Panc1 (cell line): ENCODE results near the gene CYP1B1. TPM values are rescaled to one million over a fixed set of nuclear protein-coding genes. Genes with fewer than 3 reads are reported as not detected.

Experiments used
- ATAC-seq: fragments of 200-7000 bp; cut with Tn5 transposase; 2 replicates; pipeline ENCODE4 v1.9.1; 2020; ENCODE audit warnings: mild to moderate bottlenecking, moderate library complexity
- BruUV-seq: library from RNA; stranded (reverse); fragments of 400-500 nt; replicated peaks from 2 replicates; lab custom pipeline; 2021; lab: Mats Ljungman, UMichigan
- CTCF ChIA-PET: fragments of 300-600 bp; sonication (Branson Sonifier 250); formaldehyde crosslinking; loops from one replicate; lab custom pipeline; 2022; ENCODE audit warnings: antibody characterized with exemption; lab: Charles Lee
- POLR2A ChIA-PET: fragments of 300-600 bp; sonication (Branson Sonifier 250); formaldehyde crosslinking; loops from one replicate; lab custom pipeline; 2022; ENCODE audit warnings: antibody characterized with exemption; lab: Charles Lee
- DNase-seq: peaks from one replicate; pipeline ENCODE4 v3.0.0-alpha.2; 2010; ENCODE audit warnings: low read depth, low spot score
- H3K27ac ChIP-seq: 2 replicates; pipeline ENCODE4 v1.5.1; 2011; ENCODE audit warnings: mild to moderate bottlenecking, low read length, inconsistent platforms
- H3K27me3 ChIP-seq: fragments of 200-500 bp; sonication (Bioruptor generic); 2 replicates; pipeline ENCODE4 v1.6.0; 2014; ENCODE audit warnings: low read length, inconsistent platforms; ENCODE audit not compliant: control insufficient read depth, insufficient read depth
- H3K36me3 ChIP-seq: fragments of 200-500 bp; sonication (Bioruptor generic); 2 replicates; pipeline ENCODE4 v1.5.1; 2014; ENCODE audit warnings: inconsistent platforms, mild to moderate bottlenecking, low read length, moderate library complexity; ENCODE audit not compliant: control insufficient read depth, insufficient read depth
- H3K4me1 ChIP-seq: 2 replicates; pipeline ENCODE4 v1.5.1; 2011; ENCODE audit warnings: inconsistent platforms, mild to moderate bottlenecking, low read length, moderate library complexity; ENCODE audit not compliant: control insufficient read depth, insufficient read depth
- H3K4me3 ChIP-seq, 2 experiments: 2 replicates each; pipeline ENCODE4 v1.5.1; 2011 to 2012; ENCODE audit warnings: low read depth in 2 of 2, low read length in 2 of 2, mild to moderate bottlenecking in 2 of 2, inconsistent platforms in 1 of 2, moderate library complexity in 1 of 2
- H3K9me3 ChIP-seq: fragments of 200-500 bp; sonication (Bioruptor generic); 2 replicates; pipeline ENCODE4 v1.5.1; 2014; ENCODE audit warnings: low read depth, mild to moderate bottlenecking, inconsistent platforms, low read length, moderate library complexity; ENCODE audit not compliant: control insufficient read depth, insufficient read depth
- CTCF ChIP-seq: fragments of 450-650 bp; IDR thresholded peaks from 2 replicates; pipeline ENCODE4 v1.5.1; 2017; ENCODE audit warnings: mild to moderate bottlenecking
- POLR2AphosphoS5 ChIP-seq: IDR thresholded peaks from 2 replicates; pipeline ENCODE4 v1.6.1; 2012; ENCODE audit warnings: mild to moderate bottlenecking, low read depth, low read length, moderate library complexity
- REST ChIP-seq, 2 experiments: IDR thresholded peaks; 2 replicates each; pipeline ENCODE4 v1.6.1; 2011 to 2012; ENCODE audit warnings: low read depth in 2 of 2, control low read depth in 1 of 2, low read length in 1 of 2, mild to moderate bottlenecking in 1 of 2, moderate library complexity in 1 of 2; ENCODE audit not compliant: insufficient read depth in 1 of 2
- SIN3A ChIP-seq: IDR thresholded peaks from 2 replicates; pipeline ENCODE4 v1.6.1; 2012; ENCODE audit warnings: low read depth, mild to moderate bottlenecking, low read length, moderate library complexity, borderline replicate concordance; ENCODE audit not compliant: insufficient read depth
- TCF7L2 ChIP-seq: IDR thresholded peaks from 2 replicates; pipeline ENCODE4 v1.6.1; 2011; ENCODE audit warnings: mild to moderate bottlenecking, low read depth, low read length, inconsistent platforms
- in situ Hi-C: cut with HindIII; loops from 2 replicates; pipeline ENCODE4 v1.10.0; 2016; ENCODE audit warnings: low sequenced_read_pairs, low pct_unique_long_range_greater_than_20kb
- intact Hi-C: fragments of 100-400 bp; cut with micrococcal nuclease; formaldehyde crosslinking; loops from one replicate; pipeline ENCODE4 v1.10.0; 2022; ENCODE audit not compliant: unreplicated experiment
- total RNA-seq: library from RNA; stranded (reverse); gene quantifications from one replicate; pipeline ENCODE4 v1.2.1, GENCODE V29; 2021; ENCODE audit not compliant: unreplicated experiment

CYP1B1 gene
- total RNA-seq, 1 experiment from 2014 or later = 86.7 TPM

GRCh38 chr2:38121481-38121880 is 45.5 kb upstream of the CYP1B1 start:
- Histone ChIP-seq H3K36me3 (no peaks in the 10 kb centered on the region), H3K9me3 (no peaks in the 10 kb centered on the region; the same call in 1 of the 2 replicates), H3K27me3 (no peaks in the 10 kb centered on the region), H3K4me1 (no peaks in the 10 kb centered on the region), H3K27ac (no peak overlapping the region), H3K4me3 (no peak overlapping the region)
- intact Hi-C loops = no loop called here
- no peak for DNase-seq
- POLR2A ChIA-PET = interaction anchor here (0.6 kb wide), 1 partner anchor 20 kb away, joined by 3 read pairs; no protein-coding TSS in a partner anchor
- no peak for ATAC-seq
- in situ Hi-C loops = no loop called here
- BruUV-seq = no TSS peak
- CTCF ChIA-PET = no interaction called here
- TF ChIP-seq TCF7L2 (no peak), CTCF (no peak), REST (IDR thresholded peaks at IDR 0.05; ENCODE audit: insufficient read depth in 1 of 2, low read depth in 2 of 2, low read length in 1 of 2) (no peak), POLR2AphosphoS5 (no peak)

GRCh38 chr2:38120829-38121228 is 44.9 kb upstream of the CYP1B1 start:
- Histone ChIP-seq H3K27me3 (no peaks in the 10 kb centered on the region), H3K4me1 (0 out of 2 replicates have a peak, but pooled peaks cover 3% of the 10 kb centered on the region), H3K27ac (no peak overlapping the region), H3K9me3 (no peaks in the 10 kb centered on the region), H3K36me3 (no peaks in the 10 kb centered on the region), H3K4me3 (no peak overlapping the region)
- POLR2A ChIA-PET = no interaction called here
- ATAC-seq (no peak), DNase-seq (no peak)
- no TSS peak for BruUV-seq
- intact Hi-C loops (no loop called here), in situ Hi-C loops (no loop called here)
- no peak for TF ChIP-seq SIN3A
- TF ChIP-seq CTCF = no peak
- TF ChIP-seq REST (IDR thresholded peaks at IDR 0.05; ENCODE audit: insufficient read depth in 1 of 2, low read depth in 2 of 2, low read length in 1 of 2) = no peak
- no peak for TF ChIP-seq POLR2AphosphoS5
- no peak for TF ChIP-seq TCF7L2
- CTCF ChIA-PET = no interaction called here
